Ishikawa (cell line): ENCODE measurements around the gene ANAPC16.

Experiments
- CREB1 ChIP-seq: IDR thresholded peaks from 2 replicates; pipeline ENCODE4 v1.6.1; 2012; ENCODE audit warnings: low read depth
- EP300 ChIP-seq: IDR thresholded peaks from 2 replicates; pipeline ENCODE4 v1.6.1; 2012; ENCODE audit warnings: borderline replicate concordance
- FOXM1 ChIP-seq: IDR thresholded peaks from 2 replicates; pipeline ENCODE4 v1.6.1; 2012; ENCODE audit warnings: low read depth, borderline replicate concordance
- MAX ChIP-seq: IDR thresholded peaks from 2 replicates; pipeline ENCODE4 v1.6.1; 2012
- RAD21 ChIP-seq: IDR thresholded peaks from 2 replicates; pipeline ENCODE4 v1.6.1; 2012; ENCODE audit warnings: low read depth
- TAF1 ChIP-seq: IDR thresholded peaks from 2 replicates; pipeline ENCODE4 v1.6.1; 2012; ENCODE audit warnings: low read depth, mild to moderate bottlenecking
- USF1 ChIP-seq: IDR thresholded peaks from 2 replicates; pipeline ENCODE4 v1.6.1; 2012

GRCh38 chr10:72277340-72277995 is 61.7 kb downstream of the ANAPC16 start:
- TF ChIP-seq FOXM1 (no peak), MAX (no peak), EP300 (no peak), TAF1 (no peak), USF1 (no peak), RAD21 (no peak), CREB1 (no peak)
